Body of pancreas (tissue), 4 donors: ENCODE data around the gene CD70. TPM values are rescaled to one million over a fixed set of nuclear protein-coding genes. Genes with fewer than 3 reads are reported as not detected.
"Not testable (repeated sequence)": the region's sequence is repeated elsewhere in the genome, so short reads cannot be mapped to it uniquely, and the experiment has no call there.

Experiments
- ATAC-seq: fragments of 150-250 bp; one replicate; pipeline ENCODE4 v1.9.1; 2016
- DNase-seq, 4 donors: peaks; one replicate each; pipeline ENCODE4 v3.0.0-alpha.2; 2019
- H3K27ac ChIP-seq, 4 donors: fragments of 200-600 bp; sonication (generic); 1 replicate in 3 of 4; 2 replicates in 1 of 4; pipeline versions ENCODE4 v1.5.1 to v1.6.1; 2016 to 2019; ENCODE audit warnings: mild to moderate bottlenecking in 1 of 4, mixed read lengths in 1 of 4, moderate library complexity in 1 of 4
- H3K27me3 ChIP-seq, 2 donors: fragments of 200-600 bp; sonication (generic); one replicate each; pipeline ENCODE4 v1.6.0; 2016; ENCODE audit warnings: mild to moderate bottlenecking in 1 of 2
- H3K36me3 ChIP-seq, 2 donors: fragments of 200-600 bp; sonication (generic); replicated peaks in 1 of 2; 2 replicates each; pipeline ENCODE4 v1.5.1; 2016; ENCODE audit warnings: low read depth in 2 of 2; ENCODE audit not compliant: insufficient read depth in 1 of 2
- H3K4me1 ChIP-seq: fragments of 200-600 bp; sonication (generic); one replicate; pipeline ENCODE4 v1.6.0; 2016
- H3K4me3 ChIP-seq, 2 donors: fragments of 200-600 bp; sonication (generic); 1 replicate in 1 of 2; 2 replicates in 1 of 2; pipeline ENCODE4 v1.5.1; 2016 to 2019
- H3K9me3 ChIP-seq, 3 donors: fragments of 200-600 bp; sonication (generic); 1 replicate in 2 of 3; 2 replicates in 1 of 3; pipeline ENCODE4 v1.5.1; 2016
- POLR2A ChIP-seq, 3 donors: fragments of 450-650 bp; IDR thresholded peaks; one replicate each; pipeline ENCODE4 v1.6.1; 2016; ENCODE audit warnings: antibody characterized with exemption in 3 of 3, mild to moderate bottlenecking in 2 of 3
- WGBS, 2 donors: methylation state at CpG; one replicate each; pipeline ENCODE4 v1.1.5; 2017; 5-methylcytosine and 5-hydroxymethylcytosine counted together
- intact Hi-C: fragments of 100-400 bp; cut with DNase I; formaldehyde crosslinking; loops from one replicate; pipeline ENCODE4 v1.15.1; 2023
- total RNA-seq, 2 donors: library from RNA; depleted of rRNA; stranded (reverse); fragments of >200 nt; gene quantifications; one replicate each; pipeline ENCODE4 v1.1.0, GENCODE V29; 2016
- TF ChIP-seq, protein P1 (sequence below), 7 experiments: fragments of 450-650 bp in 4 of 7; fragments of 200-600 bp in 3 of 7; sonication (generic) in 3 of 7; IDR thresholded peaks; one replicate each; pipeline ENCODE4 v1.5.1; 2016 to 2019; ENCODE audit warnings: antibody characterized with exemption in 7 of 7

CD70 gene
- total RNA-seq, 2 donors from 2014 or later: not detected

DNA sequence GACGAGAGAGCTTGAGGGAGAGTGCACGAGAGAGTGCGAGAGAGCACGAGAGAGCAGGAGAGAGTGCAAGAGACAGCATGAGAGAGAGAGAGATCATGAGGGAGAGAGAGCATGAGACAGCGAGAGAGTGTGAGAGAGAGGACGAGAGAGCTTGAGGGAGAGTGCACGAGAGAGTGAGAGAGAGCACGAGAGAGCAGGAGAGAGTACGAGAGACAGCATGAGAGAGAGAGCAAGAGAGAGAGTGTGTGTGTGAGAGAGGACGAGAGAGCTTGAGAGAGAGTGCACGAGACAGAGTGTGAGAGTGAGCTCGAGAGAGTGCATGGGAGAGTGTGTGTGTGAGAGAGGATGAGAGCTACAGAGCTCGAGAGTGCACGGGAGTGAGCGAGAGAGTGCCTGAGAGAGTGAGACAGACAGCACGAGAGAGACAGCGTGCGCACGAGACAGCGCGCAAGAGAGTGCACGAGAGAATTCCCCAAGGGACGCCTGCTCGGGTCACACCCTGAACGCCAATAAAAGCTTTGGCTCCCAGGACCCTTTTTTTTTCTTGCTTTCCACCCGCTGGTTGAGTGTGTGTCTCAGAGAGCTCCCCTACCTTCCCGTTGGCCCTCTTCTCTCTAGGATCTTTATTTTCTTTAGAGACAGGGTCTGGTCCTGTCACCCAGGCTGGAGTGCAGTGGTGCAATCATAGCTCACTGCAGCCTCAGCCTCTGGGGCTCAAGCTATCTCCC is 3.7 kb downstream of the CD70 start:
- WGBS, 2 donors: 1 to 3% methylated on average over 26 to 27 of the region's 27 CpGs
- H3K27me3 ChIP-seq: peaks cover 0 to 20% of the 10 kb centered on the region in 2 donors
- H3K9me3 ChIP-seq: no peaks in the 10 kb centered on the region
- H3K36me3 ChIP-seq: no peaks in the 10 kb centered on the region
- TF ChIP-seq POLR2A (IDR thresholded peaks at IDR 0.05): no peak
- ATAC-seq: no peak
- no peak overlapping the region for H3K27ac ChIP-seq
- peaks cover 8% of the 10 kb centered on the region for H3K4me1 ChIP-seq
- H3K4me3 ChIP-seq: no peak overlapping the region
- no peak for DNase-seq
- intact Hi-C loops: no loop called here

DNA sequence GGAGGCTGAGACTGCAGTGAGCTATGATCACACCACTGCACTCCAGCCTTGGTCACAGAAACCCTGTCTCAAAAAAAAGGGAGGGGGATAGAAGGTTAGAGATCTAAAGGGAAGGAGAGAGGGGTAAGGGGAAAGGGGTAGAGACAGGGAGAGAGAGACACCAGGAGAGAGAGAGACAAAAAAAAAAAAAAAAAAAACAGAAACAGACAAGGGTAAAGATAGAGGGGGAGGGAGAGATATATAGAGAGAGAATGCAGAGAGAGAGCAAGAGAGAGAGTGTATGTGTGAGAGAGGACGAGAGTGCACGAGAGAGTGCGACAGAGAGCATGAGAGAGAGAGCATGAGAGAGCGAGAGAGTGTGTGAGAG is 4.2 kb downstream of the CD70 start:
- Histone ChIP-seq H3K9me3 (no peaks in the 10 kb centered on the region), H3K4me1 (peaks cover 8% of the 10 kb centered on the region), H3K27me3 (peaks cover 0 to 20% of the 10 kb centered on the region in 2 donors), H3K36me3 (no peaks in the 10 kb centered on the region), H3K27ac (no peak overlapping the region), H3K4me3 (no peak overlapping the region)
- intact Hi-C loops: no loop called here
- DNase-seq: no peak
- no peak for ATAC-seq
- whole genome bisulfite sequencing, 2 donors: 5% methylated on average over 4 of the region's 4 CpGs
- TF ChIP-seq, protein P1, sequence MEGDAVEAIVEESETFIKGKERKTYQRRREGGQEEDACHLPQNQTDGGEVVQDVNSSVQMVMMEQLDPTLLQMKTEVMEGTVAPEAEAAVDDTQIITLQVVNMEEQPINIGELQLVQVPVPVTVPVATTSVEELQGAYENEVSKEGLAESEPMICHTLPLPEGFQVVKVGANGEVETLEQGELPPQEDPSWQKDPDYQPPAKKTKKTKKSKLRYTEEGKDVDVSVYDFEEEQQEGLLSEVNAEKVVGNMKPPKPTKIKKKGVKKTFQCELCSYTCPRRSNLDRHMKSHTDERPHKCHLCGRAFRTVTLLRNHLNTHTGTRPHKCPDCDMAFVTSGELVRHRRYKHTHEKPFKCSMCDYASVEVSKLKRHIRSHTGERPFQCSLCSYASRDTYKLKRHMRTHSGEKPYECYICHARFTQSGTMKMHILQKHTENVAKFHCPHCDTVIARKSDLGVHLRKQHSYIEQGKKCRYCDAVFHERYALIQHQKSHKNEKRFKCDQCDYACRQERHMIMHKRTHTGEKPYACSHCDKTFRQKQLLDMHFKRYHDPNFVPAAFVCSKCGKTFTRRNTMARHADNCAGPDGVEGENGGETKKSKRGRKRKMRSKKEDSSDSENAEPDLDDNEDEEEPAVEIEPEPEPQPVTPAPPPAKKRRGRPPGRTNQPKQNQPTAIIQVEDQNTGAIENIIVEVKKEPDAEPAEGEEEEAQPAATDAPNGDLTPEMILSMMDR (IDR thresholded peaks at IDR 0.05): no peak
- TF ChIP-seq POLR2A (IDR thresholded peaks at IDR 0.05): no peak

DNA sequence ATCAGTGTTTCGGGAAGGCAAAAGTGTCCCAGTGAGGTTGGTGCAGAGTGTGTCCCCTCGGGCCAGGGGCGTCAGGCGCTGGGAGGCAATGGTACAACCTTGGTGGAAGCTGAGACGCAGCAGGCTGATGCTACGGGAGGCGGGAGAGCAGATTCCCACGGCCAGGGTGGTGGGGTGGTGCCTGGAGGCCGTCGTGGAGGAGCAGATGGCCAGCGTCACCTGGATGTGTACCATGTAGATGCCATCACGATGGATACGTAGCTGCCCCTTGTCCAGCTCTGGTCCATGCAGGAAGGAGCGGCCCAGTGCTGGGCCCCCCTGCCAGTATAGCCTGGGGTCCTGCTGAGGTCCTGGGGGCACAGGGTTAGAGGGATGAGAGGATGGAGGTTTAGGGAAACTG is 4.9 kb downstream of the CD70 start:
- Histone ChIP-seq H3K27me3 (peaks cover 0 to 16% of the 10 kb centered on the region in 2 donors), H3K4me1 (peaks cover 8% of the 10 kb centered on the region), H3K4me3 (no peak overlapping the region), H3K9me3 (no peaks in the 10 kb centered on the region), H3K27ac (no peak overlapping the region), H3K36me3 (no peaks in the 10 kb centered on the region)
- ATAC-seq (no peak), DNase-seq (no peak)
- TF ChIP-seq POLR2A (IDR thresholded peaks at IDR 0.05): no peak
- TF ChIP-seq, protein P1 (IDR thresholded peaks at IDR 0.05): no peak
- 48 to 76% methylated on average over 4 to 11 of the region's 14 CpGs for WGBS, 2 donors
- intact Hi-C loops: no loop called here

DNA sequence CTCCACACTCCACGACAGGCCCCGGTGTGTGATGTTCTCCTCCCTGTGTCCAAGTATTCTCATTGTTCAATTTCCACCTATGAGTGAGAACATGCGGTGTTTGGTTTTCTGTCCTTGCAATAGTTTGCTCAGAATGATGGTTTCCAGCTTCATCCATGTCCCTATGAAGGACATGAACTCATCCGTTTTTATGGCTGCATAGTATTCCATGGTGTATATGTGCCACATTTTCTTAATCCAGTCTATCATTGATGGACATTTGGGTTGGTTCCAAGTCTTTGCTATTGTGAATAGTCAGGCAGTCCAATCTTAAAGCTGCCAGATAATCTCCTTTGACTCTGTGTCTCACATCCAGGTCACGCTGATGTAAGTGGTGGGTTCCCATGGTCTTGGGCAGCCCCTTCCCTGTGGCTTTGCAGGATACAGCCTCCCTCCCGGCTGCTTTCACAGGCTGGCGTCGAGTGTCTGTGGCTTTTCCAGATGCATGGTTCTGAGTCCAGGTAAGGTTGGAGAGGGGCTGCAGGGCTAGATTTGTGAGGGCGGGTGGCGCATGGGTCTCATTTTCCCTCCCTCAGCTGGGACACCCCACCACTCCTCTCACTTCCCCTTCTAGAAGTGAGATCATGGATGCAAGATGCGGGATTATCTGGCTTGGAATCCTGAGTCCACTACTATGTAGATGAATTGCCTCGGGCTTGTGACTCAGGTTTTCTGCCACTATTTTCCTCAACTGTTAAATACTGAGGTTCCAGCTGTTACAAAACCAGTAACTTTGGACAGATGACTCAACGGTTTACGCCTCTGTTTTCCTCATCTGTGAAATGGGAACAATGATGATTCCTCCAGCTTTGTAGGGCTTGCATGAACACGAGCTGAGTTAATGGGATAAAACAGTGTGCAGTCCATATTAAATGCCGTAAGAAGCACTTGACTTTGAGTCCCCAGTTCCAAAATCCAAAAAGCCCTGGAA is 8.2 kb downstream of the CD70 start:
- H3K27ac ChIP-seq, H3K4me1 ChIP-seq, H3K36me3 ChIP-seq, H3K9me3 ChIP-seq, H3K4me3 ChIP-seq, intact Hi-C loops, H3K27me3 ChIP-seq, ATAC-seq, DNase-seq: not testable (repeated sequence)
- 72% methylated on average over 16 of the region's 16 CpGs for WGBS, 2 donors

DNA sequence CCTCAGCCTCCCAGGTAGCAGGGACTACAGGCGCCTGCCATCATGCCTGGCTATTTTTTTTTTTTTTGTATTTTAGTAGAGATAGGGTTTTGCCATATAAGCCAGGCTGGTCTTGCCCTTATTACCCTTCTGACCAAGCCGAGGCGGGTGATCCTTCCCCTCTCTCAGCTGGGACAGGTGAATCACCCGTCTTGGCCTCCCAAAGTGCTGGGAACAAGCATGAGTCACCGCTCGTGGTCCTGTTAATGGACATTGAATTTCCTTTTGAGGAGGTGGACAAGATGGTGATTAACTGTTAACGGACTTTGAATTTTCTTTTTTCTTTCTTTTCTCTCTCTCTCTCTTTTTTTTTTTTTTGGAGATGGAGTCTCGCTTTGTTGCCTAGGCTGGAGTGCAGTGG is 10.6 kb downstream of the CD70 start:
- 70 to 81% methylated on average over 8 of the region's 8 CpGs for WGBS, 2 donors
- H3K4me1 ChIP-seq: no peaks in the 10 kb centered on the region
- no peaks in the 10 kb centered on the region for H3K36me3 ChIP-seq
- H3K4me3 ChIP-seq: no peak overlapping the region
- H3K27ac ChIP-seq: no peak overlapping the region
- ATAC-seq (no peak), DNase-seq (no peak)
- no peak for TF ChIP-seq POLR2A (IDR thresholded peaks at IDR 0.05)
- TF ChIP-seq, protein P1 (IDR thresholded peaks at IDR 0.05): no peak
- H3K27me3 ChIP-seq: no peaks in the 10 kb centered on the region
- intact Hi-C loops: no loop called here
- no peaks in the 10 kb centered on the region for H3K9me3 ChIP-seq
